Suprapubic skin (tissue), 4 donors: Measurements from ENCODE around the gene SASH1.

Experiments used
- EP300 ChIP-seq: sonication (generic); formaldehyde crosslinking; IDR thresholded peaks from one replicate; pipeline ENCODE4 v1.6.1; 2017; ENCODE audit warnings: antibody characterized with exemption
- POLR2A ChIP-seq, 2 donors: fragments of 450-650 bp; IDR thresholded peaks; one replicate each; pipeline ENCODE4 v1.6.1; 2017; ENCODE audit warnings: antibody characterized with exemption in 2 of 2, mild to moderate bottlenecking in 2 of 2, moderate library complexity in 2 of 2
- POLR2AphosphoS5 ChIP-seq, 3 donors: sonication (generic); formaldehyde crosslinking; IDR thresholded peaks; one replicate each; pipeline ENCODE4 v1.6.1; 2017; ENCODE audit warnings: antibody characterized with exemption in 3 of 3
- TF ChIP-seq, protein P1 (sequence below), 2 donors: fragments of 200-600 bp in 1 of 2; fragments of 450-650 bp in 1 of 2; sonication (generic) in 1 of 2; IDR thresholded peaks; one replicate each; pipeline ENCODE4 v1.5.1; 2016 to 2019; ENCODE audit warnings: antibody characterized with exemption in 2 of 2, mild to moderate bottlenecking in 1 of 2, moderate library complexity in 1 of 2

DNA sequence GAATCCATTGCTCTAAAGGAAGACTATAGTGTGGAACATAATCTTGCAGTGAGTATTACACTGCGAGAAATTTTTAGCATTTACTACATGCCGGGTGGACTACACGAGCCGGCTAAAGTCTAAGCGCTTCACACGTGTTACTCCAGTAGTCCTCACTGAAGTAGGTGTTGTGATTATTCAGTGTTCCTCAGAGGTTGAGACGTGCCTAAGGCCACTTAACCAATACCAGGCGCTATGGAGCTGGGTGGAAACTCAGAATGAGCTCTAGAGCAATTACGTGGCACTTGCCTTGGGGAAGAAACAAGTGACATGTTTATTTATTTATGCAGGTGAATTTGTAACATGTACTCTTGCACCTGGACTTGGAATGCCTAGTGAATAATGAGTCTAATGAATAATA, 46.4 kb downstream of the SASH1 start:
- TF ChIP-seq, protein P1, sequence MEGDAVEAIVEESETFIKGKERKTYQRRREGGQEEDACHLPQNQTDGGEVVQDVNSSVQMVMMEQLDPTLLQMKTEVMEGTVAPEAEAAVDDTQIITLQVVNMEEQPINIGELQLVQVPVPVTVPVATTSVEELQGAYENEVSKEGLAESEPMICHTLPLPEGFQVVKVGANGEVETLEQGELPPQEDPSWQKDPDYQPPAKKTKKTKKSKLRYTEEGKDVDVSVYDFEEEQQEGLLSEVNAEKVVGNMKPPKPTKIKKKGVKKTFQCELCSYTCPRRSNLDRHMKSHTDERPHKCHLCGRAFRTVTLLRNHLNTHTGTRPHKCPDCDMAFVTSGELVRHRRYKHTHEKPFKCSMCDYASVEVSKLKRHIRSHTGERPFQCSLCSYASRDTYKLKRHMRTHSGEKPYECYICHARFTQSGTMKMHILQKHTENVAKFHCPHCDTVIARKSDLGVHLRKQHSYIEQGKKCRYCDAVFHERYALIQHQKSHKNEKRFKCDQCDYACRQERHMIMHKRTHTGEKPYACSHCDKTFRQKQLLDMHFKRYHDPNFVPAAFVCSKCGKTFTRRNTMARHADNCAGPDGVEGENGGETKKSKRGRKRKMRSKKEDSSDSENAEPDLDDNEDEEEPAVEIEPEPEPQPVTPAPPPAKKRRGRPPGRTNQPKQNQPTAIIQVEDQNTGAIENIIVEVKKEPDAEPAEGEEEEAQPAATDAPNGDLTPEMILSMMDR (IDR thresholded peaks at IDR 0.05): no peak
- TF ChIP-seq POLR2A (IDR thresholded peaks at IDR 0.05): no peak
- TF ChIP-seq POLR2AphosphoS5 (IDR thresholded peaks at IDR 0.05): no peak
- no peak for TF ChIP-seq EP300
